Osteoblast (primary cell): Measurements from ENCODE around the gene TBKBP1. TPM values are rescaled to one million over a fixed set of nuclear protein-coding genes. Genes with fewer than 3 reads are reported as not detected.

Experiments
- DNase-seq: peaks from one replicate; pipeline ENCODE4 v3.0.0; 2011; ENCODE audit warnings: low spot score, mixed read lengths; ENCODE audit not compliant: insufficient read length; ENCODE audit errors: missing footprints
- H2AFZ ChIP-seq: 2 replicates; pipeline ENCODE4 v1.6.0; 2011; ENCODE audit warnings: mild to moderate bottlenecking, low read length
- H3K27ac ChIP-seq: 2 replicates; pipeline ENCODE4 v1.5.1; 2011; ENCODE audit warnings: mild to moderate bottlenecking, low read depth, low read length, moderate library complexity
- H3K27me3 ChIP-seq: 2 replicates; pipeline ENCODE4 v1.6.0; 2012; ENCODE audit warnings: mild to moderate bottlenecking, control low read depth, inconsistent platforms, low read length, moderate library complexity; ENCODE audit not compliant: insufficient read depth
- H3K36me3 ChIP-seq: 2 replicates; pipeline ENCODE4 v1.5.1; 2011; ENCODE audit warnings: mild to moderate bottlenecking, low read length, control low read depth, moderate library complexity; ENCODE audit not compliant: insufficient read depth
- H3K4me1 ChIP-seq: 2 replicates; pipeline ENCODE4 v1.5.1; 2011; ENCODE audit warnings: mild to moderate bottlenecking, low read length, control low read depth, moderate library complexity; ENCODE audit not compliant: insufficient read depth
- H3K4me2 ChIP-seq: 2 replicates; pipeline ENCODE4 v1.6.0; 2011; ENCODE audit warnings: mild to moderate bottlenecking, low read length; ENCODE audit not compliant: insufficient read depth
- H3K4me3 ChIP-seq: fragments of 200-600 bp; sonication (generic); 3 replicates; pipeline ENCODE4 v1.5.1; 2012; ENCODE audit warnings: mild to moderate bottlenecking, low read length, inconsistent platforms; ENCODE audit not compliant: insufficient read depth
- H3K79me2 ChIP-seq: 2 replicates; pipeline ENCODE4 v1.6.0; 2012; ENCODE audit warnings: mild to moderate bottlenecking, low read length, control low read depth, inconsistent platforms; ENCODE audit not compliant: insufficient read depth
- H3K9me3 ChIP-seq: 2 replicates; pipeline ENCODE4 v1.5.1; 2011; ENCODE audit warnings: low read depth, low read length, control low read depth
- H4K20me1 ChIP-seq: 2 replicates; pipeline ENCODE4 v1.6.0; 2012; ENCODE audit warnings: mild to moderate bottlenecking, low read length, control low read depth; ENCODE audit not compliant: insufficient read depth
- CTCF ChIP-seq: IDR thresholded peaks from 2 replicates; pipeline ENCODE4 v1.5.1; 2011; ENCODE audit warnings: mild to moderate bottlenecking, low read depth, low read length, moderate library complexity; ENCODE audit errors: extremely low read depth
- total RNA-seq: library from RNA; depleted of rRNA; stranded (reverse); fragments of >200 nt; gene quantifications from 2 replicates; pipeline ENCODE4 v1.2.3, GENCODE V29; 2012

Gene TBKBP1
- total RNA-seq, 1 donor = 11.9 TPM

GRCh38 chr17:47692895-47693730 is 848 bp upstream of the TBKBP1 start:
- H3K4me2 ChIP-seq = peak overlapping the region; percentile 82
- DNase-seq = no peak
- no peak overlapping the region for H3K27ac ChIP-seq
- TF ChIP-seq CTCF = no peak
- peaks cover under 1% of the 10 kb centered on the region for H4K20me1 ChIP-seq
- H3K4me1 ChIP-seq = peaks cover 19% of the 10 kb centered on the region
- no peak overlapping the region for H2AFZ ChIP-seq
- H3K4me3 ChIP-seq = peak overlapping the region; percentile 82
- H3K79me2 ChIP-seq = no peaks in the 10 kb centered on the region
- no peaks in the 10 kb centered on the region for H3K9me3 ChIP-seq
- H3K36me3 ChIP-seq = no peaks in the 10 kb centered on the region
- H3K27me3 ChIP-seq = no peaks in the 10 kb centered on the region

DNA sequence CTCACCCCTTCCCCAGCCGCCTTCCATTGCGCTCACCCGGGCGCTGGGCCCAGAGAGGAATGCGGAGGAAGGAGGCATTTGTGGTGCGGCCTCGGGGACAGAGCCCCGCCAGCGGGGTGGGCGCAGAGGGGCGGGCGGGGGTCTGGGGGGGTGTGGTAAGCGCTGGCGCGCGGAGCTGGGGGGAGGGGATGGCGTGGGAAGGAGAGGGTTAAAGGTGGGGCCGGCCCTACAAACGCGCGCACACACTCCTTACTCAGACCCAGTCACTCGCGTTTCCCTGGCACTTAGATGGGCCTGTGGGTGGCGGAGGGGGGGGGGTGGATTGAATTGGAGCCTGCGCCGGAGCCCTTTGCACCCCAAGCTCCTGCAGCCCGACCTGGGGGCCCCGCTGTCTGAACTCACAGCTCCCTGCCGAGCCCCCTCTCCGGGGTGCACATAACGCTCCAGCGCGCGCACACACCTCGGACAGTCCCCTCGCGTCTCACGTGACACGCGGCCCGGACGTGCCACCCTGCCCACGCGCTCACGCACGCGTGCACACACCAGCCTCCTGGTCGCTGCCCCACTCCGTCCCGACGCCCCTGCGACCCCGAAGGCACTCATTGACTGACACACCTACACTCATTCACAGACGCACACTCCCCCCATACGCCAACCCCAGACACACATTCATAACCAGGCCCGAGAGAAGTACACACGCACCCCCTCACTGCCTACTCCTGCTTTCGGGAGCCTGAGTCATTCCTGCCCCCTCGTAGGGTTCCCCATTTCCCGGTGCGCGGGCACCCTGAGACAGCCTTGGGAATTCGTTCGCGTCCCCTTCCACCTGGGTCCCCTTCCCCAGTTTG is 844 bp downstream of the TBKBP1 start:
- H4K20me1 ChIP-seq = peaks cover 11% of the 10 kb centered on the region
- H3K9me3 ChIP-seq = no peaks in the 10 kb centered on the region
- no peaks in the 10 kb centered on the region for H3K27me3 ChIP-seq
- peak overlapping the region; percentile 82 for H3K4me3 ChIP-seq
- peak; percentile 97 for DNase-seq
- H3K79me2 ChIP-seq = no peaks in the 10 kb centered on the region
- TF ChIP-seq CTCF = no peak
- H3K4me2 ChIP-seq = peak overlapping the region; percentile 82
- peaks cover 19% of the 10 kb centered on the region for H3K4me1 ChIP-seq
- H3K27ac ChIP-seq = peak overlapping the region; percentile 45
- peaks cover 4% of the 10 kb centered on the region for H3K36me3 ChIP-seq
- H2AFZ ChIP-seq = peak overlapping the region; percentile 30

- peak overlapping the region; percentile 82 for H3K4me2 ChIP-seq
- H3K36me3 ChIP-seq = peaks cover 8% of the 10 kb centered on the region
- H3K4me1 ChIP-seq = peaks cover 14% of the 10 kb centered on the region
- no peak overlapping the region for H3K27ac ChIP-seq
- no peaks in the 10 kb centered on the region for H3K27me3 ChIP-seq
- H3K79me2 ChIP-seq = no peaks in the 10 kb centered on the region
- peak; percentile 91 for DNase-seq
- peaks cover 11% of the 10 kb centered on the region for H4K20me1 ChIP-seq
- H3K4me3 ChIP-seq = peak overlapping the region; percentile 82
- peak overlapping the region; percentile 30 for H2AFZ ChIP-seq
- no peak for TF ChIP-seq CTCF
- H3K9me3 ChIP-seq = no peaks in the 10 kb centered on the region
Measured at GRCh38 chr17:47695429-47696376, 1.7 kb downstream of the TBKBP1 start.
